Measurements from ENCODE around the gene NFE2L3. TPM values are rescaled to one million over a fixed set of nuclear protein-coding genes. Genes with fewer than 3 reads are reported as not detected.
"Not testable (repeated sequence)": the region's sequence is repeated elsewhere in the genome, so short reads cannot be mapped to it uniquely, and the experiment has no call there.

The NFE2L3 gene
- total RNA-seq = 1.8 TPM

GRCh38 chr7:26151953-26152781 is at the start of gene NFE2L3:
NFE2L3 (plus strand) TSS chr7:26152198; CDS start chr7:26152499, 301 bp downstream.
- ATAC-seq = peak; percentile 86

- ATAC-seq = no peak
Observed at GRCh38 chr7:26103596-26103995, 48.4 kb upstream of the NFE2L3 start.

DNA sequence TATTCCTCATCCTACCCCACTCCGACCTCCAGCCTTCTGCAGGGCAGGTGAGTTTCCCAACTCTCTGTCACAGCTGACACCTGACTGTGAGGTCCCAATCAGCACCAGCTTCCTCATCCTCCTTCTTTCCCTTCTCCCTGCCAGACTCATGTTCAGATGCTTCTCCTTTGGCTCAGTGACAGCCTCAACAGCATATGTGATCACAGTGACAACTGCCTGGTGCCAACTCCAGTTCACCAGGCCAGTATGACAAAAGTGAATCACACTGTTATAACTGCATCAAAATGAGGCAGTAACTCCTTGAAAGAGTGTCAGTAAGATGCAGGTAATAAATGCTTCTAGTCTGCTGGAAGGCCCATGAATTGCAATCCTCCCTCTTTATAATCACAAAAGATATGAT is 46.8 kb upstream of the NFE2L3 start:
- ATAC-seq = peak; percentile 28

DNA sequence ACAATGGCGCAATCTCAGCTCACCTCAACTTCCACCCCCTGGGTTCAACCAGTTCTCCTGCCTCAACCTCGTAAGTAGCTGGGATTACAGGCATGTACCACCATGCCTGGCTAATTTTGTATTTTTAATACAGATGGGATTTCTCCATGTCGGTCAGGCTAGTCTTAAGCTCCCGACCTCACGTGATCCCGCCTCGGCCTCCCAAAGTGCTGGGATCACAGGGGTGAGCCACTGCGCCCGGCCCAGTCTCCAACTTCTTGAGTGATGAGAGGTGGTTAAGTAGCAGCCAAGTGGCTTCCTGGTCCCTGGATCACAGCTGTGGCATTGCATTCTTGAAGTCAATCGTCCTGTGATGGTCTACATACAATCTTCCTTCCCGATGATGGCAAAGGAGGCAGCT is 46.1 kb upstream of the NFE2L3 start:
- ATAC-seq = no peak

GRCh38 chr7:26112203-26112740 is 39.7 kb upstream of the NFE2L3 start:
- no peak for ATAC-seq

DNA sequence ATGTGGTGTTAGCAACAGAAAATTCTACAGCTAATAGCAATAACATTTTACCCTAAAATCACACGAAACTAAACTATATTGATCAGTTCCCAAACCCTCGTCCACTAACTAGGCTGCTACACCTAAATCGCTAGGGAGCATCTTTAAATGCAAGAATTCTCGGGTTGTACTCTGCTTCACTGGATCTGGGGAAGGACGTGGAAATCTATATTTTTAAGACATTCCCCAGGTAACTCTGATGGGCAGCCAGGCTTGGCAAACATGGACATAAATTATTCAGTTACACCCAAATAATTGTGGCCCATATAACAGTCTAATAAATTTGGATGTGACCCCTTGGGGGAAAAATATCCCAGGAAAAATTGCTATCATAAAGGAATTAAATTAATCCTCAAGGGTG is 36.3 kb upstream of the NFE2L3 start:
- no peak for ATAC-seq

DNA sequence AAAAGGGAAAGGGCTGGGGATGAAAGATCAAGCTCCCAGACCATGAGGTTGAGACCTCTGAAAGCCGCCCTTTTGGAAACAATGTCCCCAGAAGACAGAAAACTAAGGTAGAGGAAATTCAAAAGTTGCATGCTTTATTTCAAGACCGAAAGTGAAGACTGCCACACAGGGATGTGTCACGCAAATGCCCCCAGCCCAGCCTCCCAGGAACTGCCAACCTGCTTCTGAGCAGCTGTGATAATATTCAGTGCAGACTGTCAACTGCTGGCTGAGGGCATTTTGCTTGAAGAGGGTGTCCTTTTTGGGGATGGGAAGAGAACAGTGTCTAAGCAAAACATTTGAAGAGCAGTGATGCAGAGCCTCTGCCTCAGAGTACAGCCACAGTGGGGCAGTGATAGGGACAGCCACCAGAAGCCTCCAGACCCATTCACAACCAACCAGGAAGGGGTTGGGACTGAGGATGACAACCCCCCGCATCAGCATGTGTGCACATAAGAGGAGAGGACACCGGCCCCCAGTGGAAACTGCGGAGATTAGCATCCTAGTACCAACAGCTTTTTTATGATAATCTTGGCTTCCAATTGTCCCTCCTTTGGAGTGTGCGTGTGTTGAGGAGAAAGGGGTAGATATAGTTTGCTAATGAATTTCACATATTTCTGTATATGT is 34.7 kb upstream of the NFE2L3 start:
- ATAC-seq = no peak

GRCh38 chr7:26117970-26118369 is 34.0 kb upstream of the NFE2L3 start:
- ATAC-seq = no peak

DNA sequence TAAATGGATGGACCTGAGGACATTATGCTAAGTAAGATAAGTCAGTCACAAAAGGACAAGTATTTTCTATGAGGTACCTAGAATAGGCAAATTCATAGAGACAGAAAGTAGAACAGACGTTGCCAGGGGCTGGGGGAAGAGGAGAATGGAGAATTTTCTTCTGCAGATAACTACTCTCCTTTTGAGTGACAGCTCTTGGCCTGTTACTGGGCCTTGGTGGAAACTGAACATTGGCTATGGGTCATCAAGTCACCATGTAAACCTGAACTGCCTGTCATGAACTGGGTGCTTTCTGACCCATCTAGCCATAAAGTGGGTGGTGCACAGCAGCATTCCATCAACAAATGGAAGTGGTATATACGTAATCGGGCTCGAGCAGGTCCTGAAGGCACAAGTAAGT is 29.3 kb upstream of the NFE2L3 start:
- ATAC-seq = no peak

DNA sequence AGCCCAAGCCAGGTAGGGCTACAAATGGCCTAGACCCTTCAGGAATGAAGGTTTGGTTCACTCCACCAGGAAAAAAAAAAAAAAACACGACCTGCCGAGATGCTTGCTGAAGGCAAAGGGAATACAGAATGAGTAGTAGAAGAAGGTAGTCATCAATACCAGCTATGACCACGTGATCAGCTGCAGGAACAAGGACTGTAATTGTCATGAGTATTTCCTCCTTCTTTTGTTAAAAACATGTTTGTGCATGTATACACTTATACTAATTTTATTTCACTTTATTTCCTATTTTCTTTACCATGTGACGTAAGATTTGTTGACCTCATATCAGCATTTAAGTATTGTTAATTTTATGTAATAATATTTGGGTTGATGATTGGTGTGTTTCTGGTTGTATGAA is 27.2 kb upstream of the NFE2L3 start:
- ATAC-seq = not testable (repeated sequence)

DNA sequence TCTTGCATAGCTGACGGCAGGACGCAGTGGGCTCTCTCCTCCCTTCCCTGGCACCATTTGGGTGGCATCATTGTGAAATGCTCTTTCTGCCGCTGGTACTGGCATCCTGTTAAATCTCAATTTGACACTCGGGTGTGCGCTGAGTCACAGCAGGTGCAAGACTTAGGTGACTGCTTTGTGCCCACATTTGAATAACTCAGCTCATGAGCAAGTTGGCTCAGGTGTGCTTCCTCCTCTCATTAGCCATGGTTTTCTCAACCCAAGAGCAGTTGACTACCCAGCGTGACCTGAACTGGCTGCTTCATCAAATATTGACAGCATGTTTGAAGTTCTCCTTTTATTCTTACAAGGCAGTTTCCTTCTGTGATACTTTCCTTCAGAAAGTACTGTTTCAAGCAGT is 24.6 kb upstream of the NFE2L3 start:
- ATAC-seq = peak; percentile 96

DNA sequence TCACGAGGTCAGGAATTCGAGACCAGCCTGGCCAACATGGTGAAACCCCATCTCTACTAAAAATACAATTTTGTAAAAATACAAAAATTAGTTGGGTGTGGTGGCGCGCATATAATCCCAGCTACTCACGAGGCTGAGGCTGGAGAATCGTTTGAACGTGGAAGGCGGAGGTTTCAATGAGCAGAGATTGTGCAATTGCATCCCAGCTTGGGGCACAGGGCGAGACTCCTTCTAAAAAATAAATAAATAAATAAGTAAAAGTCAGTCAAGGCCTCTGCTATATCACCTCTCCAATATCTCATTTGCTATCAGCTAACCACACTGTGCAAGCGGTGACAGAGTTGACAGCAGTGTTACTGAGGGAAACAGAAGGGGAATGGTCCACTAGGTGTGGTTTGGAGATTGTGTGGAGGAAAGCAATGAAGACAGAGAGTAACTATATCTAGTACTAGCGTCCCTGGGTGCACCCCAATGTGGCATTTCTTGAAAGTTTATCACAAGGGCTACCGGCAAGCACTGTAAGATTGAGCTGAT is 20.9 kb upstream of the NFE2L3 start:
- no peak for ATAC-seq

GRCh38 chr7:26135076-26135475 is 16.9 kb upstream of the NFE2L3 start:
- no peak for ATAC-seq

- no peak for ATAC-seq
Observed at GRCh38 chr7:26135551-26135950, 16.4 kb upstream of the NFE2L3 start.

DNA sequence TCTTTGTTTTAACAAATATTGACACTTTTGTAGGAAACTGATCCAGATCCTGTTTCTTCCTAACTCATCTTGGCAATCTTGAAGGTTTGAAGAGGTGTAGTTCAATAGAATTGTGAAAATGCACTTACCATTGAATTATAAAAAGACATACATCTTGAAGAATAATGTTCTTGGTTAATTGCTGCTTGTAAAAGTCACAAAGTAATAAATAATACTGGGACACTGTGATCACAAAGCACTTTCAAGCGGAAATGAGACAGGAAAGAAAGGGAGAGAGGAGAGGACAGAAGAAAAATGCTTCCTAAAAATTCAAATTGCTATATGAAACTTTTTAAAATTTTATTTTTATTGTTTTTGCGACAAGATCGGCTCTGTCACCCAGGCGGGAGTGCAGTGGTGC is 15.2 kb upstream of the NFE2L3 start:
- ATAC-seq = no peak

DNA sequence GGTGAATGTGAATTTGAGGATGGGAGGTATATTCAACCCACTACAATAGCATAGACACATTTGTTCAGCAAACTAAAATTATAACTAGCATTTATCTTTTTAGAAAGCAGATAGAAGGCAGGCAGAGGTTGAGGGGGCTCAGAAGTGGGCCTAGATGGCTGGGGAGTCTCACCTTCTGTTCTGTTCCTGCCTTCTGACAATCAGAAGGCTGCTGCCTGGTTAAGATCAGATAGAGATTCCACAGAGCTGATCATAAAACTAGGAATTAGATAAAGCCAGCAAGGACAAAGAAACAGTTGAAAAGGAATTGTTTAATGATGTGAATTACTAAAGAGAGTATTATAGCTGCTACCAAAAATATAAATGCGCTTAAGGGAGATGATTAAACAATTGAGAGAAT is 11.6 kb upstream of the NFE2L3 start:
- no peak for ATAC-seq

GRCh38 chr7:26141077-26141476 is 10.9 kb upstream of the NFE2L3 start:
- ATAC-seq = no peak

- peak; percentile 41 for ATAC-seq
Observed at GRCh38 chr7:26143298-26144048, 8.5 kb upstream of the NFE2L3 start.

- ATAC-seq = no peak
Observed at GRCh38 chr7:26144184-26145080, 7.6 kb upstream of the NFE2L3 start.

DNA sequence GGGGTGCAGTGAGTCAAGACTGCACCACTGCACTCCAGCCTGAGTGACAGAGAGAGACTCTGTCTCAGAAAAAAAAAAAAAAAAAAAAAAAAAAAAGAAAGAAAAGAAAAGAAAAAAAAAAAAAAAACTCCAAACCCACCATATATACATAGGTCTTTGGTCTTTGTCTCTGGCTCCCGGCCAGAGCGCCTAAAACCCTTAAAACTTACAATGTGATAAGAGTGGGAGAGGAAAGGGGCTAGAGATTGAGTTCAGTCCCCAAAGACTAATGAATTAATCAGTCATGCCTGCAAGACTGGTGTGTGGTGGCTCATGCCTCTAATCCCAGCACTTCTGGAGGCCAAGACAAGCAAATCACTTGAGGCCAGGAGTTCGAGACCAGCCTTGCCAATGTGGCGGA is 6.8 kb upstream of the NFE2L3 start:
- no peak for ATAC-seq

DNA sequence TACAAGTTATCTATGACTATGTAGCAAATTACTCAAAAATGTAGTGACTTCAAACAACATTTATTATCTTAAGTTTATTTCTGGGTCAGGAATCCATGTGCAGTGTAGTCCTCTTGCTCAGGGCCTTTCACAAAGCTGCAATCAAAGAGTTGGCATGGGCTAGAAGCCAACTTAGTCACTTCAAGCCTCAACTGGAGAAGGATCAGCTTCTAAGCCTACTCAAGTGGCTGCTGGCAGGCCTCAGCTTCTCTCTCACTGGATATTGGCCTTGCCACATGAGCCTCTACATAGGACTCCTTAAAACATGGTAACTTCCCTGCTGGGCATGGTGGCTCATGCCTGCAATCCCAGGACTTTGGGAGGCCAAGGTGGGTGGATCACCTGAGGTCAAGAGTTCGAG is 5.0 kb upstream of the NFE2L3 start:
- peak; percentile 88 for ATAC-seq
